Activated naive CD4-positive, alpha-beta T cell treated with anti-CD3 and anti-CD28 coated beads, Interleukin-2, amount 50 U/mL, for 72 hours (primary cell): ENCODE results near the gene B4GALT3. TPM values are rescaled to one million over a fixed set of nuclear protein-coding genes. Genes with fewer than 3 reads are reported as not detected.
"Not testable (repeated sequence)": the region's sequence is repeated elsewhere in the genome, so short reads cannot be mapped to it uniquely, and the experiment has no call there.

ENCODE experiments used
- ATAC-seq, 2 donors: fragments of 150-1000 bp; cut with Tn5 transposase; 2 replicates each; pipeline ENCODE4 v1.10.0; 2021; ENCODE audit warnings: mild to moderate bottlenecking in 2 of 2, moderate library complexity in 2 of 2
- DNase-seq, 2 donors: peaks; one replicate each; pipeline ENCODE4 v3.0.0; 2021 to 2022; ENCODE audit warnings: low spot score in 2 of 2
- H3K27ac Mint-ChIP-seq, 2 donors: one replicate each; pipeline ENCODE4 v1.8.0; 2022; ENCODE audit warnings: mild to moderate bottlenecking in 2 of 2, mixed read lengths in 2 of 2
- H3K36me3 Mint-ChIP-seq, 2 donors: one replicate each; pipeline ENCODE4 v1.8.0; 2022; ENCODE audit warnings: mixed read lengths in 2 of 2
- H3K9me3 Mint-ChIP-seq, 2 donors: one replicate each; pipeline ENCODE4 v1.8.0; 2022; ENCODE audit warnings: mixed read lengths in 2 of 2
- total RNA-seq, 2 donors: library from RNA; stranded (reverse); gene quantifications; one replicate each; pipeline ENCODE4 v1.2.3, GENCODE V29; 2022

B4GALT3 gene
- 10 to 100 TPM; 39.0 to 92.4 TPM for total RNA-seq

GRCh38 chr1:161177112-161177935, at the start of gene B4GALT3:
TSS of gene B4GALT3 (minus strand) at chr1:161177507. CDS start at chr1:161176060, 1,447 bp downstream.
- DNase-seq (peak; percentile 91 to 99), ATAC-seq (peak; percentile 86 to 87)
- peak within 1 kb of the TSS; percentile 94 to 100 for H3K27ac Mint-ChIP-seq
- no peaks in the 10 kb centered on the region for H3K9me3 Mint-ChIP-seq
- peaks cover 41 to 49% of the 10 kb centered on the region in 2 donors for H3K36me3 Mint-ChIP-seq

- no peak for ATAC-seq
- H3K9me3 Mint-ChIP-seq = no peaks in the 10 kb centered on the region
- H3K27ac Mint-ChIP-seq = peak overlapping the region; percentile 80 to 99
- peaks cover 10 to 20% of the 10 kb centered on the region in 2 donors for H3K36me3 Mint-ChIP-seq
- DNase-seq = no peak
Observed at GRCh38 chr1:161226759-161227158, 49.5 kb upstream of the B4GALT3 start.

GRCh38 chr1:161226320-161226711, 49.0 kb upstream of the B4GALT3 start:
- peaks cover 10 to 20% of the 10 kb centered on the region in 2 donors for H3K36me3 Mint-ChIP-seq
- no peak for ATAC-seq
- no peaks in the 10 kb centered on the region for H3K9me3 Mint-ChIP-seq
- no peak for DNase-seq
- H3K27ac Mint-ChIP-seq = peak overlapping the region; percentile 83 to 99

- DNase-seq (peak; percentile 86 to 89), ATAC-seq (peak; percentile 97)
- no peaks in the 10 kb centered on the region for H3K9me3 Mint-ChIP-seq
- H3K36me3 Mint-ChIP-seq = peaks cover 10 to 20% of the 10 kb centered on the region in 2 donors
- H3K27ac Mint-ChIP-seq = peak within 1 kb of the TSS; percentile 83 to 99
Observed at GRCh38 chr1:161225534-161226319, 48.4 kb upstream of the B4GALT3 start, which contains the start of gene TOMM40L. TSS of gene TOMM40L (plus strand) at chr1:161226060. CDS start at chr1:161226490, 430 bp downstream.

GRCh38 chr1:161225178-161225533, 47.8 kb upstream of the B4GALT3 start:
- no peak for DNase-seq
- peak; percentile 8 to 14 for ATAC-seq
- Mint-ChIP-seq H3K36me3 (peaks cover 10 to 20% of the 10 kb centered on the region in 2 donors), H3K27ac (peak overlapping the region; percentile 69 to 83), H3K9me3 (no peaks in the 10 kb centered on the region)

GRCh38 chr1:161224695-161225087, 47.4 kb upstream of the B4GALT3 start:
- not testable (repeated sequence) for DNase-seq, ATAC-seq, H3K9me3 Mint-ChIP-seq, H3K27ac Mint-ChIP-seq
- peaks cover 10 to 20% of the 10 kb centered on the region in 2 donors for H3K36me3 Mint-ChIP-seq

GRCh38 chr1:161223805-161224694, 46.7 kb upstream of the B4GALT3 start:
- no peak overlapping the region for H3K27ac Mint-ChIP-seq
- peaks cover 10 to 20% of the 10 kb centered on the region in 2 donors for H3K36me3 Mint-ChIP-seq
- H3K9me3 Mint-ChIP-seq = no peaks in the 10 kb centered on the region
- ATAC-seq (no peak), DNase-seq (no peak)

- ATAC-seq = no peak
- DNase-seq = no peak
- Mint-ChIP-seq H3K36me3 (peaks cover 5 to 6% of the 10 kb centered on the region in 2 donors), H3K27ac (peak overlapping the region in 1 of 2 donors; percentile 52), H3K9me3 (no peaks in the 10 kb centered on the region)
Observed at GRCh38 chr1:161222175-161223019, 45.1 kb upstream of the B4GALT3 start.

- ATAC-seq (no peak), DNase-seq (no peak)
- H3K9me3 Mint-ChIP-seq = no peaks in the 10 kb centered on the region
- no peaks in the 10 kb centered on the region for H3K36me3 Mint-ChIP-seq
- H3K27ac Mint-ChIP-seq = no peak overlapping the region
Observed at GRCh38 chr1:161220002-161220401, 42.7 kb upstream of the B4GALT3 start.

- no peak for DNase-seq
- Mint-ChIP-seq H3K27ac (peak overlapping the region in 1 of 2 donors; percentile 84), H3K9me3 (no peaks in the 10 kb centered on the region), H3K36me3 (peaks cover 4% of the 10 kb centered on the region in 2 donors)
- no peak for ATAC-seq
Observed at GRCh38 chr1:161219078-161219892, 42.0 kb upstream of the B4GALT3 start.

GRCh38 chr1:161218301-161219077, 41.2 kb upstream of the B4GALT3 start:
- peaks cover 11 to 12% of the 10 kb centered on the region in 2 donors for H3K36me3 Mint-ChIP-seq
- DNase-seq = no peak
- peak overlapping the region; percentile 66 to 84 for H3K27ac Mint-ChIP-seq
- no peaks in the 10 kb centered on the region for H3K9me3 Mint-ChIP-seq
- ATAC-seq = no peak

GRCh38 chr1:161217831-161218230, 40.5 kb upstream of the B4GALT3 start:
- no peak for DNase-seq
- H3K36me3 Mint-ChIP-seq = peaks cover 16 to 19% of the 10 kb centered on the region in 2 donors
- ATAC-seq = no peak
- no peaks in the 10 kb centered on the region for H3K9me3 Mint-ChIP-seq
- H3K27ac Mint-ChIP-seq = peak overlapping the region; percentile 32 to 84

- ATAC-seq = peak; percentile 37 to 89
- peak overlapping the region; percentile 32 to 84 for H3K27ac Mint-ChIP-seq
Observed at GRCh38 chr1:161216945-161217712, 39.8 kb upstream of the B4GALT3 start.

More at GRCh38 chr1:161216945-161217712, 39.8 kb upstream of the B4GALT3 start:
- peaks cover 16 to 19% of the 10 kb centered on the region in 2 donors for H3K36me3 Mint-ChIP-seq
- peak in 1 of 2 donors; percentile 72 for DNase-seq
- H3K9me3 Mint-ChIP-seq = no peaks in the 10 kb centered on the region
